Fibroblast of the conjunctiva (primary cell): ENCODE results near the gene CLASP1.
"Not testable (repeated sequence)": the region's sequence is repeated elsewhere in the genome, so short reads cannot be mapped to it uniquely, and the experiment has no call there.

ENCODE experiments used
- DNase-seq: peaks from one replicate; pipeline ENCODE4 v3.0.0-alpha.2; 2010; ENCODE audit warnings: low read depth

CLASP1 gene

DNA sequence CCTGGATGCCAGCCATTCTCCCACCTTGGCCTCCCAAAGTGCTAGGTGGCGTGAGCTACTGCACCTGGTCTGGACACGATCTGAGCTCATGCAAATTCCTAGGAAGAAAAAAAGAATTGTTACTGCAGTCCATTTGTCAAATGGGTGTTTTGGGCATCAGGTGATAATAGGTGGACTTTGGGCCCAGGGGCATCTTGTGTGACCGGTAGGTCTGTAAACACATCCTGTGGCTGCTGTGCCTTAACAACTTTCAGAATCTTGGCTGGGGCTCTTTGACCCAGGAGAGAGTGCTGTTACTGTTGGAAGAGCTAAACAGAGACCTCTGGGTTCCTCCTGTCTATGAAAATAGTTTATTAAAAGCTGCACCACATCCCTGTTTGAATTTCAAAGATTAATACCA is 329.3 kb downstream of the CLASP1 start:
- no peak for DNase-seq

GRCh38 chr2:121316986-121317385 is 332.3 kb downstream of the CLASP1 start:
- DNase-seq: no peak

- not testable (repeated sequence) for DNase-seq
Observed at GRCh38 chr2:121313701-121314100, 335.6 kb downstream of the CLASP1 start.

DNA sequence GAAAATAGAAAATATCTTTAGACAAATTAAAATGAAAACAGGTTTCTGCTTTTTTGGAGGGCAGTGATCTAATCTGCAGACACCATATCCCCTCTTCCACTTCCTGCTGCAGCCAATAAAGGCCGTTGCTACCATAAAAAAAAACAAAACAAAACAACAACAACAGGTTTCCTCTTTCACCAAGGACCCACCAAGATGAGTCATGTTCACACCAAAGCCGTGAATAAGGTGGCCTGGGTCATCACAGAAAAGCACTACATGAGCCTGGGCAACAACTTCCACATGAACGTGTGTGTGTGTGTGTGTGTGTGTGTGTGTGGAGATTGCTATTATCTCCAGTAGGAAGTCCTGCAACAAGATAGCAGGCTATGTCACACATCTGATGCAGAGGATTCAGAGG is 339.5 kb downstream of the CLASP1 start:
- DNase-seq: no peak

- no peak for DNase-seq
Observed at GRCh38 chr2:121309323-121309722, 339.9 kb downstream of the CLASP1 start.

DNA sequence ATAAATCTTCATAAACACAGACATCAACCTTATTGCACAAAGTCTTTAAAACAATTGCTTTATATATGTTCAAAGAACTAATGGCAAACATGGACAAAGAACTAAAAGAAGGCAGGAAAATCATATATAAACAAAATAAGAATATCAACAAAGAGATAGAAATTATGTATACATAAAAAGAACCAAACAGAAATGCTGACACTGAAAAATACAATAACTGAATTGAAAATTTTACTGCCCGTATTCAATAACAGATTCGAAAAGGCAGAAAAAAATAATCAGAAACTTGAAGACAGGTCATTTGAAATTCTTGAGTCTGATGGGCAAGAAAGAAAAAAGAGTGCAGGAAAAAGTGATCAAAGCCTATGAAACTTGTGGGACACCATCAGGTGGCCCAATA is 342.2 kb downstream of the CLASP1 start:
- DNase-seq: no peak

GRCh38 chr2:121304941-121305340 is 344.3 kb downstream of the CLASP1 start:
- no peak for DNase-seq

GRCh38 chr2:121303531-121304263 is 345.6 kb downstream of the CLASP1 start:
- DNase-seq: no peak

GRCh38 chr2:121301190-121301589 is 348.1 kb downstream of the CLASP1 start:
- not testable (repeated sequence) for DNase-seq

GRCh38 chr2:121298476-121298875 is 350.8 kb downstream of the CLASP1 start:
- no peak for DNase-seq

- not testable (repeated sequence) for DNase-seq
Observed at GRCh38 chr2:121297866-121298265, 351.4 kb downstream of the CLASP1 start.

DNA sequence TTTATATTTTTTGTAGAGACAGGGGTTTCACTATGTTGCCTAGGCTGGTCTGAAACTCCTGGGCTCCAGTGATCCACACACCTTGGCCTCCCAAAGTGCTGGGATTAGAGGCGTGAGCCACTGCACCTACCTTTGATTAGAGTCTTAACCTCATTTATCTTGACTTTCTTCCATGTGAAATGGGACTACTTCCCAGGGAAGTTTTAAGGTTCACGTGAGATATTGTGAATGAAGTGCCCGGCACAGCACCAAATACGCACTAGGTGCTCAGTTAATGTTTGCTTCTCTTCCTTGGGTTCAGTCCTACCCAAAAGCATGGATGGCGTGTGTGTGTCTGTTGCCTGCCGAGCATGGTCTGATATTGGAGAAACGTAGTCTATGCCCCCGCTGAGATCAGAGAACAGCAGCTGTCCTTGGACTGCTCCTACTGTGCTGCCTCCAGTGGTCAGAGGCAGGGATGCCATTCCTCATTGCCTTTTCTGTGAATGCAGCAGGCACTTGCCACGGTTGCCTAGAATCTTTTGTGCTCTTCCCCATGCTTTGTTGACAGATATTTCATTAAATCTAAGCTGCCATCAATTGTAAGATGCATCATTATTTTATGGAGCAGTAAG is 351.9 kb downstream of the CLASP1 start:
- no peak for DNase-seq

DNA sequence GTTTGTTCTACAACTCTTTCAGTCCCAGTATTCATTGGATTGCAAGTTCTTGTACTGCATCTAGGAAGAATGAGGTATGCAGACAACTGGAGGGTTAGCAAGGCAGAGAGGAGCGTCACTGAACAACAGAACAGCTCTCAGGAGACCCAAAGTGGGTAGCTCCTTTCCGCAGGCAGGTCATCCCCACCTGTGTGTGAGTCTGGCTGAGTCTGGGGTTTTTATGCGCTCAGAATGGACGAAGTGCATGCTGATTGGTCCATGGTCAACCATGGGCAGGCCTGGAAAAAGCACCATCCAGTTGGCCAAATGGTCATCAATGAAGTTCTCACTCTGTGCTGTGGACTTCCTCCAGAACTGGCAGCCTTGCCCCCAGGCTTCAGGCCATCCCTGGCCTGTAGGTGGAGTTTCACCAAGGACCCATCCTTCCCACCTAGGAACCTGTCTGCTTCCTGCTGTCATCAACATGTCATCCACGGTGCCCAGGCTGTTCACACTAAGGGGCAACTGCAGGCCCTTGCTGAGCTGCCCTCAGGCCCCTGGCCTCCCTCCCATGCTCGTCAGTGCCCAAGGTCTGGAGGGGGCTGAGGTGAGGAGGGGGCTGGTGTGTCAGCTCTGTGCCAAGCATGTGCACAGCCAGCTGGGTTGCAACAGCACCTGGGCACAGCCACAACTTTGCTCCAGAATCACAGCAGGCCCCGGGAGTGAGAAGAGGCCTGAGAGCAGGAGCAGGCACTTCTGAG is 353.2 kb downstream of the CLASP1 start:
- DNase-seq: no peak

DNA sequence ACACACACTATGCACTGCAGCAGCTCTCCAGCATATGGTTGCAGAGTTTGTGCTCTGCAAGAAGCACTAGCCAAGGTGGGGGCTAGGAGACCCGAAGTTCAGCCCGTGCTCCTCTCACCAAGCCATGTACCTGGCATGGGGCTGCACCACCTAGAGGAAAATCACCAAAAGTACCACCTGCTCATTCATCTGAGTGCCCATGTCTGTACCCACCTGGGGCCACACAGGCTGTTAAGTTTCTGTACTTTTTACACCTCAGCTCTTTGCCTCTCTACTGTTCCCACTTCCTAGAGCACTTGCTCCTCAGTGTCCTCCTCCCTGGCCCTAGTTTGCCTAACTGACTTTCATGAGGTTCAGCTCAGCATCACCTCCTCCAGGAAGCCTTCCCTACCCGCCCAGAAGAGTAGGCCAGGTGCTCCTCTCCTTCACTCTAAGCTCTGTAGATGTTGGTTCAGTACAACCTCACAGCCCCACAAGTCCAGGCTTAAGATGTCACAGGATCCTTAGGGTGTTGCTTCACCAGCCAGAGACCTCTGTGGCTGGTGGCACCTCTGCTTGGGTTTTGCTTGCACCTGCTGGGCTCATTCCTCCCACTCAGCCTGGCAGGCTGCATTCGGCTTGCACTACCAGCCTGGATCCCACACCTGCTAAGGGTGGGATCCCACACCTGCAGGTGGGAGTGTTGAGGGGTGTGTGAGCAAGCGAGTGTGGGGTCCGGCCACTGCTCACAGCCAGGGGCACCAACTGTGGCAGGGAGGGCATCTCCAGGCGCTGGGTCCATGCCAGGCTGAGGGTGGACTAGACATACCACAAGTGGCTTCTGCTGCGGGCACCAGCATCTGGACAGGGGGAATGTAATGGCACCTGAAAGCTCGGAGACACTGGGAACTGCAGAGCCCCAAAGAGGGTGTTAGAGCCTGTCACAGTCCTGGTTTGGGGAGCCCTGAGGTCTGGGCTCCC is 354.1 kb downstream of the CLASP1 start:
- no peak for DNase-seq

- DNase-seq: no peak
Observed at GRCh38 chr2:121293450-121294325, 355.6 kb downstream of the CLASP1 start.

DNA sequence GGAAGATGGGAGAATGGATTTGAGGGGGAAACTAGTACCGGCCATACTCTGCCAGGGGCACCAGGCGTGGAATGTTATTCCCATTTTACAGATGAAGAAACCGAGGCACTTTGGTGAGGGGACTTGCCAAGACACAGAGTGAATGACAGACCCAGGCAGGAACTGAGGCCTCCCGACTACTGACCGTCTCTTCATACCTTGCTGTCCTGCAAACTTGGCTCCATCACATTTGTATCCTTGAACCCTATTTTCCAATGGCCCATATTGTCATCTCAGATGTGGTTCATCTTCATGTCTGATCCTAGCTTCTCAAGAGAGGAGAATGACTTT is 358.0 kb downstream of the CLASP1 start:
- DNase-seq: no peak

DNA sequence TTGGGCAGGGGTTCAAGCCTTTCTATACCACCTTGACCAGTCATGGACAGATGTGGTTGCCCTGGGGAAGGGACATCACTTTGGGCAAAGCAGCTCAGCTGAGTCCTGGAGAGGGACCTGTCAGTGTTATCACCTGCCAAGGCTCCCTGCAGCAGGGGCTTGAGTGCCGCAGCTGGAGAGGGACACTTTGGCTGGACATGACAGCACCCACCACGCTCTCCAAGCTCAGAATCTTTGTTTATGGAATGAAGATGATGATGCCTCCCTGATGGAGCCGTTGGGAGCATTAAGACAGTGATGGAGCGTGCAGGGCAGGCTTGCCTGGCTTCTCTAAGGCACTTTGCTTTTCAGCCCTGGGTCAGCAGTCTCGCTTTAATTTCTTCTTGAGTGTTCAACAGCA is 360.0 kb downstream of the CLASP1 start:
- no peak for DNase-seq

GRCh38 chr2:121288454-121289231 is 360.6 kb downstream of the CLASP1 start:
- DNase-seq: no peak

- no peak for DNase-seq
Observed at GRCh38 chr2:121287956-121288355, 361.3 kb downstream of the CLASP1 start.
